IMR-90 (cell line): ENCODE results near the gene ATP11A. TPM values are rescaled to one million over a fixed set of nuclear protein-coding genes. Genes with fewer than 3 reads are reported as not detected.

Experiments used
- ATAC-seq: fragments of 200-7000 bp; cut with Tn5 transposase; 2 replicates; pipeline ENCODE4 v1.9.1; 2020; ENCODE audit warnings: low read depth, mild to moderate bottlenecking, moderate library complexity
- BruUV-seq: library from RNA; stranded (reverse); fragments of 400-500 nt; replicated peaks from 2 replicates; lab custom pipeline; 2021; lab: Mats Ljungman, UMichigan
- CTCF ChIA-PET: fragments of 300-600 bp; formaldehyde crosslinking; extraction: SDS; loops from one replicate; lab custom pipeline; 2021; ENCODE audit warnings: antibody characterized with exemption; lab: Yijun Ruan, JAX
- POLR2A ChIA-PET: fragments of 300-600 bp; sonication (Branson Sonifier 250); formaldehyde crosslinking; loops from one replicate; lab custom pipeline; 2022; ENCODE audit warnings: antibody characterized with exemption; ENCODE audit not compliant: unreplicated experiment; lab: Charles Lee
- DNase-seq: peaks from one replicate; pipeline ENCODE4 v3.0.0; 2013
- H2AFZ ChIP-seq: replicated peaks from 2 replicates; pipeline ENCODE3; 2013; ENCODE audit warnings: low read length, mild to moderate bottlenecking; ENCODE audit not compliant: poor library complexity
- H2AK5ac ChIP-seq: 2 replicates; pipeline ENCODE4 v1.6.1; 2013; ENCODE audit warnings: low read depth, low read length, inconsistent platforms
- H2AK9ac ChIP-seq: replicated peaks from 2 replicates; pipeline ENCODE3; 2013; ENCODE audit warnings: mild to moderate bottlenecking, low read depth, low read length, moderate library complexity; ENCODE audit not compliant: poor library complexity
- H2BK120ac ChIP-seq: 2 replicates; pipeline ENCODE4 v1.6.1; 2013; ENCODE audit warnings: low read depth, low read length, inconsistent platforms
- H2BK15ac ChIP-seq: 3 replicates; pipeline ENCODE4 v1.6.1; 2013; ENCODE audit warnings: low read depth, low read length, inconsistent platforms
- H2BK20ac ChIP-seq: 2 replicates; pipeline ENCODE4 v1.6.1; 2013; ENCODE audit warnings: low read depth, mild to moderate bottlenecking, inconsistent platforms, low read length, moderate library complexity
- H2BK5ac ChIP-seq: 2 replicates; pipeline ENCODE4 v1.6.1; 2013; ENCODE audit warnings: mild to moderate bottlenecking, low read depth, low read length, inconsistent platforms; ENCODE audit not compliant: poor library complexity, severe bottlenecking
- H3K14ac ChIP-seq: replicated peaks from 2 replicates; pipeline ENCODE4 v1.6.1; 2013; ENCODE audit warnings: low read depth, low read length, inconsistent platforms
- H3K18ac ChIP-seq: 2 replicates; pipeline ENCODE4 v1.6.1; 2013; ENCODE audit warnings: low read depth, low read length, control low read depth
- H3K23ac ChIP-seq: 2 replicates; pipeline ENCODE4 v1.6.1; 2013; ENCODE audit warnings: low read depth, low read length, inconsistent platforms
- H3K27ac ChIP-seq: 2 replicates; pipeline ENCODE4 v1.5.1; 2013; ENCODE audit warnings: mild to moderate bottlenecking, control low read depth, low read length; ENCODE audit not compliant: insufficient read depth
- H3K27me3 ChIP-seq: 2 replicates; pipeline ENCODE4 v1.6.1; 2013; ENCODE audit warnings: low read length; ENCODE audit not compliant: control insufficient read depth, insufficient read depth
- H3K36me3 ChIP-seq: 2 replicates; pipeline ENCODE4 v1.6.1; 2013; ENCODE audit warnings: low read length, mixed read lengths; ENCODE audit not compliant: control insufficient read depth, insufficient read depth
- H3K4ac ChIP-seq: 2 replicates; pipeline ENCODE4 v1.6.1; 2013; ENCODE audit warnings: low read depth, low read length, inconsistent platforms
- H3K4me1 ChIP-seq: 2 replicates; pipeline ENCODE4 v1.6.1; 2013; ENCODE audit warnings: low read length, mixed read lengths; ENCODE audit not compliant: control insufficient read depth, insufficient read depth
- H3K4me2 ChIP-seq: 2 replicates; pipeline ENCODE4 v1.6.1; 2013; ENCODE audit warnings: low read depth, mild to moderate bottlenecking, control low read depth, low read length, moderate library complexity
- H3K4me3 ChIP-seq: 2 replicates; pipeline ENCODE4 v1.5.1; 2013; ENCODE audit warnings: low read depth, mild to moderate bottlenecking, control low read depth, low read length, moderate library complexity; ENCODE audit not compliant: insufficient read depth
- H3K56ac ChIP-seq: 2 replicates; pipeline ENCODE4 v1.6.1; 2013; ENCODE audit warnings: low read length, inconsistent platforms; ENCODE audit not compliant: insufficient read depth; ENCODE audit errors: extremely low read depth
- H3K79me1 ChIP-seq, 2 experiments: 2 replicates each; pipeline ENCODE4 v1.6.1; 2013; ENCODE audit warnings: low read length in 2 of 2, inconsistent platforms in 1 of 2, low read depth in 1 of 2
- H3K9ac ChIP-seq: 2 replicates; pipeline ENCODE4 v1.6.1; 2013; ENCODE audit warnings: low read depth, low read length, control low read depth
- H3K9me1 ChIP-seq: 2 replicates; pipeline ENCODE4 v1.6.1; 2013; ENCODE audit warnings: low read length, inconsistent platforms; ENCODE audit not compliant: insufficient read depth
- H3K9me3 ChIP-seq: 2 replicates; pipeline ENCODE4 v1.6.1; 2013; ENCODE audit warnings: low read length; ENCODE audit not compliant: control insufficient read depth, insufficient read depth
- H4K20me1 ChIP-seq: 2 replicates; pipeline ENCODE4 v1.6.1; 2013; ENCODE audit warnings: low read length, inconsistent platforms; ENCODE audit not compliant: insufficient read depth
- H4K5ac ChIP-seq: 2 replicates; pipeline ENCODE4 v1.6.1; 2013; ENCODE audit warnings: mild to moderate bottlenecking, low read depth, low read length, control low read depth
- H4K8ac ChIP-seq, 2 experiments: 2 replicates each; pipeline ENCODE4 v1.6.1; 2013; ENCODE audit warnings: low read depth in 2 of 2, low read length in 2 of 2, control low read depth in 1 of 2, inconsistent platforms in 1 of 2
- H4K91ac ChIP-seq: 2 replicates; pipeline ENCODE4 v1.6.1; 2013; ENCODE audit warnings: low read depth, low read length, inconsistent platforms; ENCODE audit not compliant: insufficient read depth
- BHLHE40 ChIP-seq: fragments of 150-350 bp; IDR thresholded peaks from 2 replicates; pipeline ENCODE4 v1.6.1; 2016; ENCODE audit warnings: mild to moderate bottlenecking, low read depth, low read length
- CEBPB ChIP-seq: IDR thresholded peaks from 2 replicates; pipeline ENCODE4 v1.6.1; 2012; ENCODE audit warnings: low read depth, low read length, improper control_type of control experiment
- CHD1 ChIP-seq: IDR thresholded peaks from 2 replicates; pipeline ENCODE4 v1.6.1; 2012; ENCODE audit warnings: low read depth, low read length, improper control_type of control experiment
- FOS ChIP-seq: fragments of 150-350 bp; IDR thresholded peaks from 2 replicates; pipeline ENCODE4 v1.6.1; 2016; ENCODE audit warnings: low read depth, low read length
- MAFK ChIP-seq: IDR thresholded peaks from 2 replicates; pipeline ENCODE4 v1.6.1; 2012; ENCODE audit warnings: low read depth, low read length, improper control_type of control experiment
- MAZ ChIP-seq: IDR thresholded peaks from 2 replicates; pipeline ENCODE4 v1.6.1; 2012; ENCODE audit warnings: low read depth, mild to moderate bottlenecking, low read length, improper control_type of control experiment, moderate library complexity, borderline replicate concordance
- MXI1 ChIP-seq: IDR thresholded peaks from 2 replicates; pipeline ENCODE4 v1.6.1; 2012; ENCODE audit warnings: low read depth, mild to moderate bottlenecking, low read length, moderate library complexity, borderline replicate concordance
- NFE2L2 ChIP-seq: fragments of 150-350 bp; IDR thresholded peaks from 2 replicates; pipeline ENCODE4 v1.6.1; 2016; ENCODE audit warnings: low read depth, mild to moderate bottlenecking, low read length
- POLR2A ChIP-seq: IDR thresholded peaks from 2 replicates; pipeline ENCODE4 v1.6.1; 2012; ENCODE audit warnings: mild to moderate bottlenecking, low read depth, low read length
- RAD21 ChIP-seq: IDR thresholded peaks from 2 replicates; pipeline ENCODE4 v1.6.1; 2012; ENCODE audit warnings: low read length, improper control_type of control experiment
- RCOR1 ChIP-seq: IDR thresholded peaks from 2 replicates; pipeline ENCODE4 v1.6.1; 2012; ENCODE audit warnings: mild to moderate bottlenecking, low read length, improper control_type of control experiment; ENCODE audit not compliant: insufficient replicate concordance
- RFX5 ChIP-seq: IDR thresholded peaks from 2 replicates; pipeline ENCODE4 v1.8.0; 2012; ENCODE audit warnings: low read depth, mild to moderate bottlenecking, low read length, moderate library complexity
- SMC3 ChIP-seq: fragments of 150-350 bp; IDR thresholded peaks from 2 replicates; pipeline ENCODE4 v1.6.1; 2016; ENCODE audit warnings: low read depth, mild to moderate bottlenecking, antibody characterized with exemption, low read length, moderate library complexity
- WGBS, 2 experiments: methylation state at CpG; one replicate each; pipeline versions ENCODE4 v1.1.5 to v1.1.7; 2013; ENCODE audit warnings: missing lambda C conversion rate in 2 of 2; ENCODE audit not compliant: insufficient read length in 1 of 2; ENCODE audit errors: extremely low coverage in 2 of 2; 5-methylcytosine and 5-hydroxymethylcytosine counted together
- dilution Hi-C: fragments of 300-500 bp; cut with HindIII; formaldehyde crosslinking; loops from one replicate; pipeline ENCODE4 v1.14.3; 2018; ENCODE audit warnings: low sequenced_read_pairs; ENCODE audit not compliant: unreplicated experiment
- in situ Hi-C: fragments of 300-500 bp; cut with MboI; formaldehyde crosslinking; loops from 3 replicates; pipeline ENCODE4 v1.14.3; 2019; ENCODE audit warnings: low sequenced_read_pairs, inconsistent platforms, mixed read lengths
- intact Hi-C: fragments of 100-400 bp; cut with micrococcal nuclease; formaldehyde crosslinking; loops from 2 replicates; pipeline ENCODE4 v1.10.0; 2022
- polyA plus RNA-seq, 3 experiments: library from polyadenylated mRNA; depleted of rRNA; stranded (reverse); fragments of >200 nt; gene quantifications; 2 replicates each; pipeline ENCODE4 v1.2.3, GENCODE V29; 2012; ENCODE audit warnings: low replicate concordance in 1 of 3
- total RNA-seq: library from RNA; depleted of rRNA; stranded (reverse); fragments of >200 nt; gene quantifications from 2 replicates; pipeline ENCODE4 v1.2.3, GENCODE V29; 2012
- TF ChIP-seq, protein P1 (sequence below): fragments of 150-350 bp; IDR thresholded peaks from 2 replicates; pipeline ENCODE4 v1.6.1; 2016; ENCODE audit warnings: low read depth, mild to moderate bottlenecking, low read length, moderate library complexity, borderline replicate concordance
- TF ChIP-seq, protein P2 (sequence below): conservative IDR thresholded peaks from 2 replicates; pipeline ENCODE4 v1.5.1; 2012; ENCODE audit warnings: mild to moderate bottlenecking, low read depth, low read length, improper control_type of control experiment
- TF ChIP-seq, protein P3 (sequence below): fragments of 150-350 bp; IDR thresholded peaks from 2 replicates; pipeline ENCODE4 v1.6.1; 2017; ENCODE audit warnings: mild to moderate bottlenecking, antibody characterized with exemption, low read length, low read depth

Gene ATP11A
- total and polyA plus RNA-seq, 2 of the 4 experiments (the other 2 are of a cell fraction) = 8.4 to 12.0 TPM

DNA sequence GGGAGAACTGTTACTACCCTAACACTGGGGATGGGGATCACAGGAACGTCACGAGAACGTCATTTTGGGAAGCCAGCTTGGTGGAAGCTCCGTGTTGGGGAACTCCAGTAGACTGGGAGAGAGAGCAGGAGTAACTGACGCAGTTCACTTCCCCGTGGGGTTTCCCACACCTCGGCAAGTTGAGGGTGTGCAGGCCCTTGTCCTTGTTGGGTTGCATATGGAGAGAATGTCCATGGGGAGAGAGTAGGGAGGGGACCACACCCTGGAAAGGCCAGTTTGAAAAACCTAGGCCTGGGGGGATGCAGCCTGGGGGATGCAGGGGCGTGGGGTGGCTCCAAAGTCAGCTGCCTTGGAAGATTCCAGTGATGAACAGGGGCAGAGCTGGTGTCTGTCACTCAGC lies 228.4 kb downstream of the ATP11A start:
- ATAC-seq (no peak), DNase-seq (no peak)
- Histone ChIP-seq H2AFZ (no peak overlapping the region), H3K4ac (no peak overlapping the region), H3K4me2 (no peak overlapping the region), H2BK120ac (no peak overlapping the region), H3K9me3 (no peaks in the 10 kb centered on the region), H4K5ac (no peak overlapping the region), H4K8ac (no peak overlapping the region), H3K4me3 (no peak overlapping the region), H3K18ac (no peak overlapping the region), H3K9me1 (no peaks in the 10 kb centered on the region), H3K27ac (no peak overlapping the region), H4K91ac (no peak overlapping the region), H2BK20ac (no peak overlapping the region), H3K56ac (no peak overlapping the region), H3K14ac (no peak overlapping the region), H3K23ac (no peak overlapping the region), H2AK9ac (no peak overlapping the region), H4K20me1 (no peaks in the 10 kb centered on the region), H2BK5ac (no peak overlapping the region), H3K9ac (no peak overlapping the region), H2BK15ac (no peak overlapping the region), H3K27me3 (peaks cover 48% of the 10 kb centered on the region), H3K79me1 (no peaks in the 10 kb centered on the region), H2AK5ac (no peak overlapping the region), H3K36me3 (no peaks in the 10 kb centered on the region), H3K4me1 (no peaks in the 10 kb centered on the region)
- no TSS peak for BruUV-seq
- TF ChIP-seq RFX5 (no peak), RAD21 (no peak), MAFK (no peak), POLR2A (no peak), SMC3 (no peak), CHD1 (no peak), FOS (no peak), NFE2L2 (no peak), BHLHE40 (no peak), CEBPB (no peak), MAZ (no peak), RCOR1 (no peak), MXI1 (no peak)
- TF ChIP-seq, protein P1, sequence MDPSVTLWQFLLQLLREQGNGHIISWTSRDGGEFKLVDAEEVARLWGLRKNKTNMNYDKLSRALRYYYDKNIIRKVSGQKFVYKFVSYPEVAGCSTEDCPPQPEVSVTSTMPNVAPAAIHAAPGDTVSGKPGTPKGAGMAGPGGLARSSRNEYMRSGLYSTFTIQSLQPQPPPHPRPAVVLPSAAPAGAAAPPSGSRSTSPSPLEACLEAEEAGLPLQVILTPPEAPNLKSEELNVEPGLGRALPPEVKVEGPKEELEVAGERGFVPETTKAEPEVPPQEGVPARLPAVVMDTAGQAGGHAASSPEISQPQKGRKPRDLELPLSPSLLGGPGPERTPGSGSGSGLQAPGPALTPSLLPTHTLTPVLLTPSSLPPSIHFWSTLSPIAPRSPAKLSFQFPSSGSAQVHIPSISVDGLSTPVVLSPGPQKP = no peak
- TF ChIP-seq, protein P2, sequence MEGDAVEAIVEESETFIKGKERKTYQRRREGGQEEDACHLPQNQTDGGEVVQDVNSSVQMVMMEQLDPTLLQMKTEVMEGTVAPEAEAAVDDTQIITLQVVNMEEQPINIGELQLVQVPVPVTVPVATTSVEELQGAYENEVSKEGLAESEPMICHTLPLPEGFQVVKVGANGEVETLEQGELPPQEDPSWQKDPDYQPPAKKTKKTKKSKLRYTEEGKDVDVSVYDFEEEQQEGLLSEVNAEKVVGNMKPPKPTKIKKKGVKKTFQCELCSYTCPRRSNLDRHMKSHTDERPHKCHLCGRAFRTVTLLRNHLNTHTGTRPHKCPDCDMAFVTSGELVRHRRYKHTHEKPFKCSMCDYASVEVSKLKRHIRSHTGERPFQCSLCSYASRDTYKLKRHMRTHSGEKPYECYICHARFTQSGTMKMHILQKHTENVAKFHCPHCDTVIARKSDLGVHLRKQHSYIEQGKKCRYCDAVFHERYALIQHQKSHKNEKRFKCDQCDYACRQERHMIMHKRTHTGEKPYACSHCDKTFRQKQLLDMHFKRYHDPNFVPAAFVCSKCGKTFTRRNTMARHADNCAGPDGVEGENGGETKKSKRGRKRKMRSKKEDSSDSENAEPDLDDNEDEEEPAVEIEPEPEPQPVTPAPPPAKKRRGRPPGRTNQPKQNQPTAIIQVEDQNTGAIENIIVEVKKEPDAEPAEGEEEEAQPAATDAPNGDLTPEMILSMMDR = no peak
- TF ChIP-seq, protein P3, sequence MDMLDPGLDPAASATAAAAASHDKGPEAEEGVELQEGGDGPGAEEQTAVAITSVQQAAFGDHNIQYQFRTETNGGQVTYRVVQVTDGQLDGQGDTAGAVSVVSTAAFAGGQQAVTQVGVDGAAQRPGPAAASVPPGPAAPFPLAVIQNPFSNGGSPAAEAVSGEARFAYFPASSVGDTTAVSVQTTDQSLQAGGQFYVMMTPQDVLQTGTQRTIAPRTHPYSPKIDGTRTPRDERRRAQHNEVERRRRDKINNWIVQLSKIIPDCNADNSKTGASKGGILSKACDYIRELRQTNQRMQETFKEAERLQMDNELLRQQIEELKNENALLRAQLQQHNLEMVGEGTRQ = no peak
- in situ Hi-C loops = no loop called here
- WGBS, 2 experiments = no CpG with 5 or more reads among the region's 8 CpGs
- POLR2A ChIA-PET = no interaction called here
- intact Hi-C loops = no loop called here
- CTCF ChIA-PET = no interaction called here
- dilution Hi-C loops = no loop called here
